GM19468 (cell line): ENCODE measurements around the gene GSAP.

Source experiments
- ATAC-seq: cut with Tn5 transposase; IDR thresholded peaks from one replicate; pipeline ENCODE4 v1.9.1; 2021; ENCODE audit warnings: mild to moderate bottlenecking, moderate library complexity, moderate number of reproducible peaks; ENCODE audit not compliant: unreplicated experiment; ENCODE audit errors: extremely low read depth

Gene GSAP

GRCh38 chr7:77409739-77410547 is 6.2 kb downstream of the GSAP start:
- ATAC-seq, result no peak

DNA sequence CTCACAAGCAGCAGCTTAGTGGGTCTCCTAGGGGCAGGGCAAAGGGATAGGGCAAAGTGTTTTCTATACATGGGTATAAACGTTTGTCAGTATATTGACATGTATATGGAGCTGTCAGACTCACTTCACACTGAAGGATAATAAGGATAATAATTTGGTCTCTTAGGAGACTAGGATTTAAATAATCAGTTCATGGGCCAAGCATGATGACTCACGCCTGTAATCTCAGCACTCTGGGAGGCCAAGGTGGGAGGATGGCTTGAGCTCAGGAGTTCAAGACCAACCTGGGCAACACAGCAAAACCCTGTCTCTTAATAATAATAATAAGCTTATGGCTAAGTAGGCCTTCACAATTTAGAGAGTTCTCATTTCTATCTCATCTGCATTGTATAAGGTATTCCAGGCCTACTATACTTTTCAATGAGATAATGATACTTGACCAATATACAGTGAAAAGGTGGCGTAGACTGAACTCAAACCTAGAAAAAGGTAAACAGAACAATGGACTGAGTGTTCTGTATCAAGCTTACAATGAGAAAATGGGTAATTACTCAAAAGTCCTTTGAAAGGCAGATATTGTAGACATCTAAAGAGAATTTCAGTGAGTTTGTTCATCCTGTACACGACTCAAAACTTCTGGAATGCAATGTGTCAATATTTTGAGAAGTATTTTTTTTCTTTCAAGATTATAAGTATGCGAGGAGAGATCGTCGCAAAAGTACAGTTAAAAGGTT is 7.0 kb downstream of the GSAP start:
- no peak for ATAC-seq

DNA sequence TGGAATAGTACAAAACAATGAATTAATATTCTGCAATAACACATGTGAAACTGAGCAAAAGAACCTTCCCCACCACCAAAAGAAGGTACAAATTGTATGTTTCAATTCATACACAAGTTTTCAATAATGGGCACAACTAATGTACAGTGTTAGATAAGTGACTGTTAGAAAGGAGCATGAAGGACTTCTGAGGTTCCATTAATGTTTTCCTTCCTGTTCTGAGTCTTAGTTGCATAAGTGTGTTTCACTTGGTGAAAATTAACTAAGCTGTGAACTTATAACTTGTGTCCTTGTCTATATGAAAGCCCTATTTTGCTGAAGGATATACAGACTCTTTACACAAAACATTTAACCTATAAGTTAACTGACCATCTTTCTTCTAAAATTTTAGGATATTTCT is 8.2 kb downstream of the GSAP start:
- ATAC-seq, result no peak

GRCh38 chr7:77406421-77406820 is 9.7 kb downstream of the GSAP start:
- ATAC-seq, result no peak

GRCh38 chr7:77404641-77405040 is 11.5 kb downstream of the GSAP start:
- ATAC-seq, result no peak

DNA sequence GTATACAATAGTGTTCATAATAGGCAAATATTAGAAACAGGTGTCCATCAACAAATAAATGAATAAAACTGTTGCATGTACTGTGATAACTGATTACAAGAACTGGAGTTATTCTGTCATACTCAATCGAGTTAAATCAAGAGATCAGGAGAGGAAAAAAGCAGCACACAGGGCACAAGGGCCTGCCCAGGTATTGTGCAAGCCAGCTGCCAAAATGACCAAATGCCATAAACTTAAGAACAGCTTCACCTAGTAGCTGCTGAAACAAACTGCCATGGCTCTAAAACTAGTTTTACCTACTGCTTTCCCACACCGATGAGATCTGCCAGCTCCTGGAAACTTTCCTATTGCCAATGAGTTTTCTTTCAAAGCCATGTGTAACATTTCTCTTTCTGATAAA is 12.2 kb downstream of the GSAP start:
- no peak for ATAC-seq

GRCh38 chr7:77402818-77403217 is 13.3 kb downstream of the GSAP start:
- no peak for ATAC-seq

DNA sequence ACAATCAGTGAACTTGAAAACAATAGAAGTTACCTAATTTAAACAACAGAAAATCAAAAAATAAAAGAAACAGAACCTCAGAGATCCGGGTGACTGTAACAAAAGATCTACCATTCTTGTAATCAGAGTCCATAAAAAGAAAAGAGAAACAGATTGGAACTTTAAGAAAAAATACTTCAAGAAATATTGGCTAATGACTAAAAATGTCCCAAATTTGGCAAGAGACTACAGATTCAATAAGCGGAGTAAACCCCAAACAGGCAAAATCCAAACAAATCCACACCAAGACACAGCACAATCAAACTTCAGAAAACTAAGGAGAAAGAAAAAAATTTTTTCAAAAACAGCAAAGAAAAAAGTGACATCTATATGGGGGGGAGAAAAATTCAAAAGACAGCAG is 15.1 kb downstream of the GSAP start:
- no peak for ATAC-seq

DNA sequence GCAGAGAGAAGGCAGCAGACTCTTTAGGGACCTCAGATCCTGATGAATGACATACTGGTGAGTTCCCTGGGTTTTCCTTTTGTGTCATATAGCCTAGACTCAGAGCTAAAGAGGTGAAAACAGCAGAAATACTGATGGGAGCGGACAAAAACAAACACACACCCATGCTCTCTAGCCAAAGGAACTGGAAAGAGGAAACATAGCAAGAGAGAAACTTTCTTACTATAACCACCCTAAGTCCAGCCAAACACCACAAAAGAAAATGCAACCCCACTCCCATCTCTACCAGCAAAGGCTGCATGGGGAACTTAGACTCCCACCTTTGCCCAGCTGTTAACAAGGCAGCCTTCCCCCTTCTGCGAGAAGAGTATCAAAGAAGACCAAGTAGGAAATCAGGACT is 16.3 kb downstream of the GSAP start:
- ATAC-seq, result no peak

- ATAC-seq, result no peak
These were observed 19.1 kb downstream of the GSAP start for GRCh38 chr7:77396894-77397547.

DNA sequence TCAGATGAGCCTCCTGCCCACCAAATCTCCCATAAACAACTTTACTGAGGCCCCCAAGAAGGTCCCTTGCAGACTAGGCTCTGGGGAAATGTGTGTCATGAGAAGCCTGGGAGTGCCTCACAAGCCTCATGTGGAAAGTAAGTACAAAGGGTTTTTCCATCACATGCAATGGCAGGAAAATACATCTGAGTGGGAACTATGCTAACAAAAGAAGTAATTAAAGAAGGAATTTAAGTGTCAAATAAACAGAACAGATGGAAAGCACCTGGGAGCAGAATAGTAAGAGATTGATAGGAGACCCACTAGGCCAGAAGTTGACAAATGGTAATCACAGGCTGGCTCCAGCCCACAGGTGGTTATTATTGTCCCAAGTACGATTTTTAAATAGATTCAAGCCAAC is 20.5 kb downstream of the GSAP start:
- no peak for ATAC-seq

GRCh38 chr7:77393954-77394353 is 22.2 kb downstream of the GSAP start:
- no peak for ATAC-seq

DNA sequence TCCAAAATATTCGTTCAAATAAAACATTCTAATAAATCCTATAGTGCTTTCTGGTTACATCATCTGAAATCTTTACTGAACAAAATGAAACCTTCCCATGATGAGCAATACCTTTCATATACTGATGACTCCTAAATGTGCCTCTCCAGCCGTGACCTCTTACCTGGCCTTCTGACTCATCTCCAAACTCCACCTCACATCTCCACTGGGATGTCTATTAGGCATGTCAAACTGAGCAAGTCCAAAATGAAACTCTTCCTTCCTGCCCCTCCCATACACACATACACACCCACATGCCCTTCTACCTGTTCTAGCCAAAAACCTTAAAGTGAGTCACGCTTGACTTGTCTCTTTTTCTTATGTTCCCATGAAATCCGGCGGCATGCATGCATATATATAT is 22.9 kb downstream of the GSAP start:
- peak; percentile 84 for ATAC-seq

DNA sequence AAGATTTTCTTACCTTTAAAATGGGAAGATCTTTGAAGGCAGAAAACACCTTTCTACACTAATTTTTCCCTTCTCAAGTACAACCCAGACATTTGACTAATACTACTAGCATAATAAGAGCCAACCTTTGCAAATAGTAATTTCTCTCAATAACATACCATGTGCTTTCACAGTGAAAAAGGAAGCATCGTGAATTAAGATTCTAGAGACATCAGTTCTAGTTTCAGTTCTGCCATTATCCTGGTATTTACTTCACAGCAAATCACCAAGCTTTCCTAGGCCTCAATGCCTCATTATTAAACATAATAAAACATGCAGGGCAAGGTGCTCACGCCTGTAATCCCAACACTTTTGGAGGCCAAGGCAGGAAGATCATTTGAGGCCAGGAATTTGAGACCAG is 24.9 kb downstream of the GSAP start:
- ATAC-seq, result no peak

DNA sequence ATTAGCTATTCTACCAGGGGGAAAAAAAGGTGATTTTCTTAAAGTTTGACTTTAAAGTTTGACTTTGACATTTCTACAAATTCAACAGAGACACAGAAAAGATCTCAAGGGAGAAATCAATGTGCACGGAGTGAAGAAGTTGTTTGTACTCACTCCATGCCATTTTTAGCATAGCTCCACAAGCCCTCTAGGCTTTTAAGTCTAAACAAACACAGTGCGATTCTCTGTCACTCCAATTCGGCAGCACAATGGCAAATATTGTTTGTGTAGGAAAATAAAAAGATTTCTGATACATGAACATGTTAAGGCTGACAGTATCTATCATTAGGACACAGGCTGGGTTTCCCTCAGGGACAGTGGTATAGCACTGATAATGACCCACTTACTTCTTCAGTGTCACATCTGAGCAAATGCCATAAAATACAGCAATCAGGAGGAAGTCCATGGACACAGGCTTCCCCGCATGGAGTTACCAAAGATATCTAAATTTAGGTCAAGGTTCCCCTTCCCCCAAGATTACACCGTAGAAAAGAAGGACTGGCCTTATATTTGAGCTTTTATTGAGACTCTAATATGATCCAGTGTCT is 28.0 kb downstream of the GSAP start:
- ATAC-seq, result no peak

DNA sequence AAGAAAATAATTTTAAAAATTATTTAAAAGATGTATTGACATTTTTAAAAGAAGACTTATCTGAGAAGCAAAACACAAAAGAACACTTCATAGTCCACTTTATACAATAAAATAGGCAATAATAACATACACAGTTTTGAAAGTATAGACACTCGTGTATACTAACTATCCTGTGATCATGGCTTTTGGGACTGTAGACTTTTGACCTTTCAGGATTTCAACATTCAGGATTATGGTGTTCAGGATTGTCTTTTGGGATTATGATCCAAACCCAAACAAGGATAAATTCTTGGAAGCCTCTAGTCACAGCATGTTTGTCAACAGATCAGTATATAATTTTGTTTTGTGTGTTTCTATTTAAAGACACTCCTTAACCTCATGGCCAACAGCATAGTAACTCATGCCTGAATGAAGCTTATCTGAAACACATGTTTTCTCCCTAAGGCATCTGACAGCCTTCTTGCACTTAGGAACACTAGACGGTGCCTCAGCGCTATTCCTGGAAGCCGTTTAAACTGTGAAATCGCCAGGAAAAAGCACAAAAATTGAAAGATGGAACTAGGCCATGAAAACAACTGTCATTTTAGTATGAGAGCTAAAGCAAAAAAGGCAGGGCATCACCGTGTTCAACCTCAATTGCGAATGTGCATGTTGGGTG is 29.9 kb downstream of the GSAP start:
- no peak for ATAC-seq

DNA sequence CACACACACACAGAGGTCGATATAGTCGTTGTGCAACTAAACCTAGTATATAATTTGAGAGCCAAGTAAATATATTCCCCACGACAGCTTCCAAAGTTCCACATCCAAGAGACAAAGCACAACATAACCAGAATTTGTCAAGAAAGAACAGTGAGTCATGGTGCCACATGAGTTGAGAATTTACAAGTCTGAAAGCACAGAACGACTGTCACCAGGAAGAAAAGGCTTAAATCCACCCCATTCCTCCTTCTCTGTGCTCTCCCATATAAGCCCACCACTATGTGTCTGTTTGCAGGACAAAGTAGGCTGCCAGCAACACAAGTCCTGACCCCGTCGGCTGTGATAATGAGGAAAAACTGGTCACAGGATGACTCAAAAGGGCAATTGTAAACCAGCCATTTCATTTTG is 32.8 kb downstream of the GSAP start:
- no peak for ATAC-seq

DNA sequence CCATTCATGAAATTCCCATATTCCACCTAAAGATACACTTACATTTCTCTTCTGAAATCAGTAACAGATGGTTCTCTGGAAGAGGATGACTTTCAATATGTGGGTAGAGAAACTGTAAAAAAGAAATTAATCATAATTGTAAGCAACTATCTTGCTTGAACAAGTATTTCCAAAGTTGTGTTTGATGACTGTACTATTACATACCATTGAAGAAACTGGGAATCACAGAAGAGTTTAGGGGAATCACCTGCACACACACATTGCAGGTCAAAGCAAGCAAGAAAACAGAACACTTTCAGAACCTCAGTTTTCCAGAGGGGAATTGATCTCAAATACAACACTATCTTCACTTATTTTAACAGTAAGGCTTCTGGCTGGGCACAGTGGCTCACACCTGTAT is 33.6 kb downstream of the GSAP start:
- ATAC-seq, result no peak

DNA sequence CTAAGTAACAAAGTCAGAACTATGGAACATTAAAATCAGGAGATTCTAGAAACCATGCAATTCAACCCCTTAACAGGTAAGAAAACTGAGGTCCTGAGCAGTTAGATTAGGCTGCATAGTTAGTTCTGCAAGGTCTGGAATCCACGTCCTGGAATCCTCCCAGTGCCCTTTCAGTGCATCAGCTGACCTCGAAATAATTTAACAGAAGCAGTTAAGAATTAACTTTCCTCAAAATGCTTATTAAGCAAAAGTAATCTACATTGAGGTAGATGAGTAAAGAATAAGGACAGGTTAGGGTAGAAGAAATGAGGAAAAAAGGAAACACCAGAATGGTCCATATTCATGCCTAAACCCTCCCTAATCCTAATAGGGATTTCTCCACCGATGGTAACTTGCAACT is 37.6 kb downstream of the GSAP start:
- ATAC-seq, result no peak

- ATAC-seq, result no peak
These were observed 45.5 kb downstream of the GSAP start for GRCh38 chr7:77370606-77371005.
